Muscle layer of duodenum (tissue), 2 donors: ENCODE results near the gene UMAD1.

ENCODE experiments used
- H3K27ac ChIP-seq: one replicate; pipeline ENCODE4 v1.7.0; 2013; ENCODE audit warnings: mild to moderate bottlenecking, low read length
- H3K27me3 ChIP-seq: one replicate; pipeline ENCODE4 v1.7.0; 2013; ENCODE audit warnings: low read depth, mild to moderate bottlenecking, control low read depth, low read length
- H3K36me3 ChIP-seq, 2 donors: one replicate each; pipeline ENCODE4 v1.7.0; 2013; ENCODE audit warnings: low read length in 2 of 2, control low read depth in 1 of 2, mild to moderate bottlenecking in 1 of 2; ENCODE audit not compliant: insufficient read depth in 2 of 2, control insufficient read depth in 1 of 2
- H3K4me1 ChIP-seq, 2 donors: one replicate each; pipeline ENCODE4 v1.7.0; 2013; ENCODE audit warnings: low read length in 2 of 2, mild to moderate bottlenecking in 2 of 2, control low read depth in 1 of 2, moderate library complexity in 1 of 2; ENCODE audit not compliant: insufficient read depth in 2 of 2, control insufficient read depth in 1 of 2
- H3K4me3 ChIP-seq, 2 donors: one replicate each; pipeline ENCODE4 v1.7.0; 2013; ENCODE audit warnings: low read length in 2 of 2, low read depth in 1 of 2, mild to moderate bottlenecking in 1 of 2
- H3K9me3 ChIP-seq, 2 donors: one replicate each; pipeline ENCODE4 v1.7.0; 2013; ENCODE audit warnings: low read length in 2 of 2, control low read depth in 1 of 2, mild to moderate bottlenecking in 1 of 2; ENCODE audit not compliant: control insufficient read depth in 1 of 2
- donor health status: healthy.

The UMAD1 gene

DNA sequence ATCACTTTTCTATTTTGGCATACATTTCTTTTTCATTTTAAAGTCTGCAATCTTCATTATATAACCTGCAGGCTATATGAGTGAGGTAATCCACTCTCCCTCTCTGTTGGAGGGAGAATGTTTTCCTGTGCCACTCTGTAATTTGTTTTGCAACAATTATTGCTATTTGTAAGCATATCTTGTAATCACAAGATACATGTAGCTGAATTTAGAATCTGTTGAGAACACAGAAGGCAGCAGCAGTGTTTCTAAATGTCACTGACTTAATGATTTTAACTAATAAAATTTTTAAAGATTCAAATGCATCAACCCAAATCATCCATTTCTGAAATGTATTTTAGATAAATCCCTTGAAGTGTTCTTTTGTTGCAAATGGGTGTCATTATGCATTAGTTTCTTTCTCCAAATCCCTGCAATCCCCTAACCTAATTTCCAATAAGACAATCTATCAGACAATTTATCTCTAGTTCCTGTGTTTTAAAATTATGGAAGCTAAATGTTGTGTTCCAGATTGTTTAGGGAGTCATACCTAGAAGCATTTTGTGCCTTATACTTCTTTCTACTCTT, 19.8 kb upstream of the UMAD1 start:
- Histone ChIP-seq H3K4me3 (no peak overlapping the region), H3K27ac (no peak overlapping the region), H3K36me3 (no peaks in the 10 kb centered on the region), H3K9me3 (no peaks in the 10 kb centered on the region), H3K27me3 (no peaks in the 10 kb centered on the region), H3K4me1 (no peaks in the 10 kb centered on the region)

DNA sequence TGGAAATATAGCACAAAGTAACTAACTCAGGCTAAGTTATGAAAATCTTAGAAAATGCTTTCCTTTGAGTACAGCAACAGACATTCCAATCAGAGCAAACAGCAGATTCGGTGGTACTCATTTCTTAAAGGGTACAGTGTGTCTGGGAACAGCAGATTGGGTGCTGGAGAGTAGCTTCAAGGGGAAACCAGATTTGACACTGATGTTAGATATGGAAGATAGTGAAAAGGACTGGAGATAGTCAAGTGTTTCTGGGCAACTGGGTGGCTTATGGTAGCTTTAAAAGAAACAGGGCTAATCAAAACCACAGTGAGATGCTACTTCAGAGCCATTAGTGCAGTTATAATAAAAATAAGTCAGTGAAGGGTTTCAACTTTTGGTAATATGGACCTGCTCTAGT, 12.1 kb upstream of the UMAD1 start:
- no peak overlapping the region for H3K4me3 ChIP-seq

DNA sequence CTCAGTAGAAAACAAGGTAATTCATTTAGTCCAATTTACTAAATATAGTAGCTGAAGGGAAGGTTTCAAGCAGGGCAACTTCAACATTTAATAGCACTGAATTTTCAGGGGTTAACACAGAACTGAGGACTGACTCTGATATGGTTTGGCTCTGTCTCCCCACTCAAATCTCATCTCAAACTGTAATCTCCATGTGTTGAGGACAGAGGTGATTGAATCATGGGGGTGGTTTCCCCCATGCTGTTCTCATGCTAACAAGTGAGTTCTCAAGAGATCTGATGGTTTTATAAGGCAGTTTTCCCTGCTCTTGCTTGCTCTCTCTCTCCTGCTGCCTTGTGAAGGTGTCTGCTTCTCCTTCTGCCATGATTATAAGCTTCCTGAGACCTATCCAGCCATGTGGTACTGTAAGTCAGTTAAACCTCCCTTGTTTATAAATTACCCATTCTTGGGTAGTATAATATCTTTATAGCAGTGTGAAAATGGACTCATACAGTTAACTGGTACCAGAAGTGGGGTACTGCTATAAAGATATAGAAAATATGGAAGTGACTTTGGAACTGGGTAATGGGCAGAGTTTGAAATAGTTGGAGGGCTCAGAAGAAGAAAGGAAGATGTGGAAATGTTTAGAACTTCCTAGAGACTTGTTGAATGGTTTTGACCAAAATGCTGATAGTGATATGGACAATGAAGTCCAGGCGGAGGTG, 9.8 kb upstream of the UMAD1 start:
- Histone ChIP-seq H3K36me3 (peaks cover 0 to 3% of the 10 kb centered on the region in 2 donors), H3K27me3 (no peaks in the 10 kb centered on the region), H3K27ac (no peak overlapping the region), H3K4me1 (no peaks in the 10 kb centered on the region), H3K9me3 (no peaks in the 10 kb centered on the region), H3K4me3 (no peak overlapping the region)

More for the DNA sequence above, 12.1 kb upstream of the UMAD1 start:
- H3K4me1 ChIP-seq = no peaks in the 10 kb centered on the region
- H3K27ac ChIP-seq = no peak overlapping the region
- no peaks in the 10 kb centered on the region for H3K27me3 ChIP-seq
- H3K36me3 ChIP-seq = no peaks in the 10 kb centered on the region
- no peaks in the 10 kb centered on the region for H3K9me3 ChIP-seq

DNA sequence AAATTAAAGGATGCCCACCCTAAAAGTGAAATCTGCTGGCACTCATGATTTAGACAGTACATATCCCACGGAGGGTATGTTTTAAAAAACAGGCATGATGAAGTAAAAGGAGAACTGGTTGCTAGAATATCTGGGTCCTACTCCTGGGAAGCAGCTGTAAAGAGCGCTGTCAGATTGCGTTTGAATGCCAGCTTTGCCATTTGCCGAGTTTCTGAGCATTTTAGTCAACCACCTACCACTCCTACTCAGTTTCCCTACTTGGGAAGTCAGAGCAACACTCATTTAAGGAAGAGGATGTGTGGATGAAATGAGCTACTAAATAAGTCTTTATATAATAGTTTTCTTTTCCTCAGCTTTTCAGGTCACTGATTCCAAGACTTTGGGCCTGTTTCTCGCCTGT, 1.1 kb upstream of the UMAD1 start:
- Histone ChIP-seq H3K27ac (peak overlapping the region; percentile 78), H3K27me3 (no peaks in the 10 kb centered on the region), H3K4me3 (peak overlapping the region; percentile 92 to 93), H3K4me1 (peaks cover 7 to 14% of the 10 kb centered on the region in 2 donors), H3K36me3 (peaks cover 5 to 7% of the 10 kb centered on the region in 2 donors), H3K9me3 (no peaks in the 10 kb centered on the region)

DNA sequence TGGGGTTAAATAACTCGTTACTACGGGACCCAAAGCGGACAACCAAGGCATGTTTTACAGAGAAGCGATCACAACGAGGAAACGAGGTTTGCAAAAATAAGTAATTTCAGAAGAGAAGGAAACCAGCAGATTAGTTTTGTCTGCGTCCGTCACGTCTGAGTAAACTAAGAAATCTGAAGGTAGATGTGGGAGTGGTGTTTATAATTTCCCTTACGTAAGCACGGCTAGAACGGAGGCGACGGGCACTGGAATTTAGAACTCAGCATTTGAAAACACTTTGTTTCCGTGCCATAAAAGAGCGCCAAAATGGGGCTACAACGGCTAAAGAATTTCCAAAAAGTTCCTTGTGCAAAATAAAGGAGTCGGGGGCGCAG, 718 bp upstream of the UMAD1 start:
- Histone ChIP-seq H3K27me3 (no peaks in the 10 kb centered on the region), H3K27ac (peak overlapping the region; percentile 78), H3K9me3 (no peaks in the 10 kb centered on the region), H3K4me1 (peaks cover 7 to 14% of the 10 kb centered on the region in 2 donors), H3K4me3 (peak overlapping the region; percentile 92 to 93), H3K36me3 (peaks cover 5 to 7% of the 10 kb centered on the region in 2 donors)

DNA sequence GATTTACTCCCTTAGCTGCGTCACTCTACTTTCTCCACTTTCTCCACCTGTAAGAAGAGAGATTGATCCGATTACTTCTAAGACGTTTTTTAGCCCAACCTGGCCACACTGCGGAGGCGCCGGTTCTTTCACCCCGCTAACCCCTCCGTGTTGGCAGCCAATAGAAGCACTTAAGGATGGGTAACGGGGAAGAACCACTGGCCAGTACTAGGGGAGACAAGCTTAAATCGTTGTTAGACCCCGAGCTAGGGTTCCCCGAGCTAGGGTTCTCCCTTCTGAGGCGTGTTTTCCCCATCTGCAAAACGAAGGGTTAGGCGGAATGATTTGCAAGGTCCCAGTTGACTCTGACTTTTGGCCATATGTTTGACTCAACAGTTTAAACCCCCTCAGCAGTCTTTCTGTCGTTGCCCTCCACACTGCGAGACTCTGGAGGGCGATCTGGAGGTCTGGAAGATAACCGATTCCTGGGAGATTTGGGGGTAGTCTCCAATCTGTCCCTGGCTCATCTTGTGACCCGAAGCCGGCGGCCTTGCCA, 644 bp downstream of the UMAD1 start:
- no peaks in the 10 kb centered on the region for H3K9me3 ChIP-seq
- H3K27ac ChIP-seq = peak overlapping the region; percentile 87
- peaks cover 2 to 5% of the 10 kb centered on the region in 2 donors for H3K36me3 ChIP-seq
- no peaks in the 10 kb centered on the region for H3K27me3 ChIP-seq
- H3K4me1 ChIP-seq = peaks cover 7 to 14% of the 10 kb centered on the region in 2 donors
- H3K4me3 ChIP-seq = peak overlapping the region; percentile 92 to 93

DNA sequence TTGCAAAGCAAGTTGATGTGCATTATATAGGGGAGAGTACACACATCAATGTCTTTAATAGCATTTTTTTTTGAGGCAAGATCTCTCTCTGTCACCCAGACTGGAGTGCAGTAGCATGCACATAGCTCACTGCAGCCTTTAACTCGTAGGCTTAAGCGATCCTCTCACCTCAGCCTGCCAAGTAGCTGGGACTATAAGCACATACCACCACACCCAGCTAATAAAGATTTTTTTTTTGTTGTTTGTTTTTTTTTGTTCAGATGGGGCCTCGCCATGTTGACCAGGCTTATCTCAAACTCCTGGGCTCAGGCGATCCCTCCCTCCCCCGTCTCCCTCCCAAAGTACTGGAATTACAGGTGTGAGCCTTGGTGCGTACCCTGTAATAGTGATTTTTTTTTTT, 1.5 kb downstream of the UMAD1 start:
- Histone ChIP-seq H3K4me1 (peaks cover 7 to 14% of the 10 kb centered on the region in 2 donors), H3K27me3 (no peaks in the 10 kb centered on the region), H3K9me3 (no peaks in the 10 kb centered on the region), H3K36me3 (peaks cover 0 to under 1% of the 10 kb centered on the region in 2 donors), H3K4me3 (peak overlapping the region; percentile 92 to 93), H3K27ac (no peak overlapping the region)

DNA sequence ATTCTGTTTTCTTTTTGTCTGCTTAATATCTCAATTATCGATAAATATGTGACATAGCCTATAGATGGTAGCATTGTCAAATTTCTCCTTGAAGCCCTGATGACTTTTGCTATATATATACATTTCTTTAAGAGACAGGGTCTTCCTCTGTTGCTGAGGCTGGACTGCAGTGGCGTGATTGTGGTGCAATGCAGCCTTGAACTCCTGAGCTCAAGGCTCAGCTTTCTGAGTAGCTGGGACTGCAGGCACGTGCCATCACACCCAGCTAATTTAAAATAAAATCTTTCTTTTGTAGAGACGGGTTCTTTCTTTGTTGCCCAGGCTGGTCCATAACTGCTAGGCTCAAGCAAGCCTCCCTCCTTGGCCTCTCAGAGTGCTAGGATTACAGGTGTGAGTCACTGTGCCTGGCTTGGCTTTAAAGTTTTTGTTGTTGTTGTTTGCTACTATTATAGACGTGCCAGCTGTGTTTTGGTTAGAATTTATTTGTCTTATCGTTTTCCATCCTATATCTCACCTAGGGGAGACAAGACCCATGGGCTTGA, 7.0 kb downstream of the UMAD1 start:
- no peaks in the 10 kb centered on the region for H3K4me1 ChIP-seq
- H3K4me3 ChIP-seq = no peak overlapping the region
- H3K27ac ChIP-seq = no peak overlapping the region
- H3K36me3 ChIP-seq = no peaks in the 10 kb centered on the region
- H3K27me3 ChIP-seq = no peaks in the 10 kb centered on the region
- no peaks in the 10 kb centered on the region for H3K9me3 ChIP-seq

DNA sequence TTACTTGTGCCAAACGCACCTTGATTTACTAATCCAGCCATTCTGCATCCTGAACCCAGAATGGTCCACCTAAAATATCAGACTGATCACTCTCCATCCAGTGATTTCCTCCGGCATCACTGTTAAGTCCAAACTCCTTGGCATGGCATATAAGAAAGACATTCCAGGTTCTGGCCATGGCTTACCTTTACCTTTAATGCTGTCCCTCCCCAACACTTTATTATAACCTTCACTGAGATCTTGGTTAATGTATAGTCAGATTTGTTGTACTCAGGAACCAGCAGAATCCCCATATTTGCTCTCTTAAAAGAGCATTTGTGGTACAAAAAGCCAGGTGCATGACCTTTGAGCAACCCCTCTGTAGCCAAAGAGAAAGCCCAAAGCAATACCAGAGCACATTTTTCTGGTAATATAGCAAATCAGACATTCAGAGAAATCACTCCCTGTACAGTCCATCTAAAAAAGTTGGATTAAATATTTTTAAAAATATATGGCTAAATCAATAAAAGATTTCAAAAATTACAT, 10.2 kb downstream of the UMAD1 start:
- no peak overlapping the region for H3K4me3 ChIP-seq
- H3K27me3 ChIP-seq = no peaks in the 10 kb centered on the region
- H3K9me3 ChIP-seq = no peaks in the 10 kb centered on the region
- H3K4me1 ChIP-seq = no peaks in the 10 kb centered on the region
- H3K27ac ChIP-seq = no peak overlapping the region
- H3K36me3 ChIP-seq = no peaks in the 10 kb centered on the region

DNA sequence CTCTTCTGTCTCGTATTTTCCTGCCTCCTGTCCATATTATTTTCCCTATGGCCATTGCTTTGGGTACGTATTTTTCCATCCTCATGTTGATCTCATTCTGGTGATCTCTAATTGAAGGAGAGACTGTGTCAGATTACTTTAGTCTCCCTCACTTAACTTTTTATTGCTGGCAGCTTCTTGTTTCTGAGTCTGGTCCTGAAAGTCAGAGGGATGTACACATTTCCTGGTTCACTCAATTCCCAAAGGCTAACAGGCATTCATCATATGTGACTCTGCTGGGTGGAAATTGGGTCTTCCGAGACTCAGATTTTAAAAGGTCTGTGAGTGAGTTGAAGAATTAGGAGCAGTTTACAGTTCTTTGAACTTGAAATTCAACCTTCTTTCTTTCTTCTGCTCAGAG, 10.9 kb downstream of the UMAD1 start:
- H3K4me1 ChIP-seq = no peaks in the 10 kb centered on the region

DNA sequence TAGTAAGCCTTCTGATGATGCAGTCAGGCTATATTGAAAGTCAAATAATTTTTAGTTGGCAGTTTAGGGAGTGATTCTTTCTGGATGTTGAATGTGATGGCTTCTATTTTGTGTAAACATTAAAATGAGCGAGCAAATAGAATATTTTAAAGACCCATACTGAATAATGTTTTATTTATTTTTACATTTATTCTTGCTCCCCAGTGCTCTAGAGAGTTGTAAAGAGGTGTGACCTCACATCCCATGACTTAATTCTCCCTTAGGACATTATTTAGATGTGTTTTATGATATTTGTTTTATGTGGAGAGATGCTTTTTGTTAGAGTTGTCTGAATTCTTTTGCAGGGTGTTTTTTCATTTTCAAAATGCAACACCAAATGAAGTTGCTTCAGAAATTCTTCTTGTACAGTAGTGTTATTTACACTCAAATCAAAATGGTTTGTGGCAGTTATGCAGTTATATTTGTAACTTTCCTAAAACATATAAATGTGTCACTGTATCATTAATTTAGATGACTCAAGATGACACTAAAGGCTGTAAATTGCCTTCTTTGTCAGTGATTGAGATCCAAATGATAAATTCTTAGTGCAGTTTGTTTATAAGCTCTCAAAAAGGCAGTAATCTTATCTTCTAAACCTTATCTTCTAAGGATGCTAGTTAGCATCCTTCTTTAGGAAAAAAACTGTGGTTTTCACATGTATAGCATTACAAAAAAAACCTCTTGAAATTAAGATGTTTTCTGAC, 12.4 kb downstream of the UMAD1 start:
- Histone ChIP-seq H3K27ac (no peak overlapping the region), H3K9me3 (no peaks in the 10 kb centered on the region), H3K4me1 (no peaks in the 10 kb centered on the region), H3K27me3 (no peaks in the 10 kb centered on the region), H3K36me3 (no peaks in the 10 kb centered on the region), H3K4me3 (no peak overlapping the region)

More for the DNA sequence above, 10.9 kb downstream of the UMAD1 start:
- Histone ChIP-seq H3K9me3 (no peaks in the 10 kb centered on the region), H3K27ac (no peak overlapping the region), H3K27me3 (no peaks in the 10 kb centered on the region), H3K4me3 (no peak overlapping the region), H3K36me3 (no peaks in the 10 kb centered on the region)
